Transverse colon (tissue), 4 donors: ENCODE measurements around the gene ATP6V1C2.

Experiments
- EP300 ChIP-seq: sonication (generic); formaldehyde crosslinking; IDR thresholded peaks from one replicate; pipeline ENCODE4 v1.6.1; 2017; ENCODE audit warnings: antibody characterized with exemption, low read depth
- POLR2A ChIP-seq: fragments of 450-650 bp; IDR thresholded peaks from one replicate; pipeline ENCODE4 v1.6.1; 2016; ENCODE audit warnings: antibody characterized with exemption, mild to moderate bottlenecking, moderate library complexity
- POLR2AphosphoS5 ChIP-seq, 3 donors: sonication (generic); formaldehyde crosslinking; IDR thresholded peaks; one replicate each; pipeline ENCODE4 v1.6.1; 2016; ENCODE audit warnings: antibody characterized with exemption in 3 of 3
- TF ChIP-seq, protein P1 (sequence below), 5 experiments: fragments of 200-600 bp in 3 of 5; fragments of 450-650 bp in 2 of 5; sonication (generic) in 3 of 5; IDR thresholded peaks; 1 replicate in 2 of 5; 2 replicates in 3 of 5; pipeline ENCODE4 v1.5.1; 2016 to 2017; ENCODE audit warnings: antibody characterized with exemption in 5 of 5, inconsistent platforms in 3 of 5, mild to moderate bottlenecking in 2 of 5, moderate library complexity in 1 of 5

DNA sequence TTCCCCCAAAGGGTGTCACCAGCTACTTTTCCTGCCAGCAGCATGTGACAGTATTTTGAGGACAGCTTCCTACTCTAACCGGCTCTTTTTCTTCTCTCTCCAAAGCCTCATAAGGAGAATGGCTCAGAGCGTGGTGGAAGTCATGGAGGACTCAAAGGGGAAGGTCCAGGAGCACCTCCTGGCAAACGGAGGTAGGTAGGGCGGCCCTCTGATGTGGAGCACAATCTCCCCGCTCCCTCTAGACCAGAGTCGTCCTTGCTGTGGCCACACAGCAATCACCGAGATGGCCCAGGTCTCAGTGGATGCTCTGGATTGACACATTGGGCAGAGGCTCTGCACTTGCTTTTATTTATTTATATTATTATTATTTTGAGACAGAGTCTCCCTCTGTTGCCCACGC, 32.4 kb downstream of the ATP6V1C2 start:
- TF ChIP-seq, protein P1, sequence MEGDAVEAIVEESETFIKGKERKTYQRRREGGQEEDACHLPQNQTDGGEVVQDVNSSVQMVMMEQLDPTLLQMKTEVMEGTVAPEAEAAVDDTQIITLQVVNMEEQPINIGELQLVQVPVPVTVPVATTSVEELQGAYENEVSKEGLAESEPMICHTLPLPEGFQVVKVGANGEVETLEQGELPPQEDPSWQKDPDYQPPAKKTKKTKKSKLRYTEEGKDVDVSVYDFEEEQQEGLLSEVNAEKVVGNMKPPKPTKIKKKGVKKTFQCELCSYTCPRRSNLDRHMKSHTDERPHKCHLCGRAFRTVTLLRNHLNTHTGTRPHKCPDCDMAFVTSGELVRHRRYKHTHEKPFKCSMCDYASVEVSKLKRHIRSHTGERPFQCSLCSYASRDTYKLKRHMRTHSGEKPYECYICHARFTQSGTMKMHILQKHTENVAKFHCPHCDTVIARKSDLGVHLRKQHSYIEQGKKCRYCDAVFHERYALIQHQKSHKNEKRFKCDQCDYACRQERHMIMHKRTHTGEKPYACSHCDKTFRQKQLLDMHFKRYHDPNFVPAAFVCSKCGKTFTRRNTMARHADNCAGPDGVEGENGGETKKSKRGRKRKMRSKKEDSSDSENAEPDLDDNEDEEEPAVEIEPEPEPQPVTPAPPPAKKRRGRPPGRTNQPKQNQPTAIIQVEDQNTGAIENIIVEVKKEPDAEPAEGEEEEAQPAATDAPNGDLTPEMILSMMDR (IDR thresholded peaks at IDR 0.05): no peak
- TF ChIP-seq POLR2A (no peak), POLR2AphosphoS5 (IDR thresholded peaks at IDR 0.05) (no peak), EP300 (no peak)
